ENCODE data around the gene APOBEC2. TPM values are rescaled to one million over a fixed set of nuclear protein-coding genes. Genes with fewer than 3 reads are reported as not detected.

APOBEC2 gene
- polyA plus RNA-seq, 1 donor (not counting 4 experiments of a cell fraction or from before 2014, with no cell fraction given), result 0.05 TPM

- dilution Hi-C loops (cut with MboI; ENCODE audit: extremely low pct_ligation_motif_present, low sequenced_read_pairs), result no loop called here
- no peaks in the 10 kb centered on the region for H3K79me2 ChIP-seq (ENCODE audit: control insufficient read depth, insufficient read depth, low read length)
- no peaks in the 10 kb centered on the region for H3K9me1 ChIP-seq (ENCODE audit: control insufficient read depth, extremely low read depth, insufficient read depth, low read length)
- no peak for DNase-seq (ENCODE audit: low read depth, low spot score)
- H3K27me3 ChIP-seq (ENCODE audit: control insufficient read depth, extremely low read depth, insufficient read depth, low read length), result no peaks in the 10 kb centered on the region
- H3K27ac ChIP-seq (ENCODE audit: control insufficient read depth, insufficient read depth, low read length), result no peak overlapping the region
- no peak overlapping the region for H3K4me2 ChIP-seq (ENCODE audit: control insufficient read depth, extremely low read depth, insufficient read depth, low read depth, low read length)
- TF ChIP-seq CTCF (optimal IDR thresholded peaks at IDR 0.05 in 1 of 3, IDR thresholded peaks at IDR 0.05 in 1 of 3, conservative IDR thresholded peaks at IDR 0.05 in 1 of 3; ENCODE audit: extremely low read depth in 1 of 3, insufficient read depth in 2 of 3, low read length in 3 of 3), result no peak
- TF ChIP-seq EZH2 (IDR thresholded peaks at IDR 0.05; ENCODE audit: low read length), result no peak
- no peak overlapping the region for H3K4me3 ChIP-seq (ENCODE audit: control insufficient read depth in 2 of 3, extremely low read depth in 1 of 3, insufficient read depth in 2 of 3, low read depth in 1 of 3, low read length in 3 of 3)
- peaks cover 45% of the 10 kb centered on the region for H3K4me1 ChIP-seq (ENCODE audit: control insufficient read depth, extremely low read depth, insufficient read depth, low read length)
- H3K9ac ChIP-seq (ENCODE audit: control insufficient read depth, extremely low read depth, insufficient read depth, low read length), result no peak overlapping the region
- H4K20me1 ChIP-seq (ENCODE audit: control insufficient read depth, extremely low read depth, insufficient read depth, low read length), result no peaks in the 10 kb centered on the region
- H2AFZ ChIP-seq (ENCODE audit: control insufficient read depth, low read length), result no peak overlapping the region
- H3K9me3 ChIP-seq (ENCODE audit: control insufficient read depth, low read depth, low read length), result no peaks in the 10 kb centered on the region
- no peak for FAIRE-seq
- H3K36me3 ChIP-seq (ENCODE audit: control insufficient read depth in 2 of 2, extremely low read depth in 1 of 2, insufficient read depth in 2 of 2, low read length in 2 of 2), result no peaks in the 10 kb centered on the region
These were observed 14.8 kb upstream of the APOBEC2 start for GRCh38 chr6:41038205-41038604.

- H3K9me1 ChIP-seq (ENCODE audit: control insufficient read depth, extremely low read depth, insufficient read depth, low read length), result no peaks in the 10 kb centered on the region
- H3K79me2 ChIP-seq (ENCODE audit: control insufficient read depth, insufficient read depth, low read length), result no peaks in the 10 kb centered on the region
- H2AFZ ChIP-seq (ENCODE audit: control insufficient read depth, low read length), result peak within 1 kb of the TSS; percentile 53
- no peaks in the 10 kb centered on the region for H3K27me3 ChIP-seq (ENCODE audit: control insufficient read depth, extremely low read depth, insufficient read depth, low read length)
- H3K36me3 ChIP-seq (ENCODE audit: control insufficient read depth in 2 of 2, extremely low read depth in 1 of 2, insufficient read depth in 2 of 2, low read length in 2 of 2), result no peaks in the 10 kb centered on the region
- no peak for DNase-seq (ENCODE audit: low read depth, low spot score)
- H3K9me3 ChIP-seq (ENCODE audit: control insufficient read depth, low read depth, low read length), result no peaks in the 10 kb centered on the region
- TF ChIP-seq CTCF (optimal IDR thresholded peaks at IDR 0.05 in 1 of 3, IDR thresholded peaks at IDR 0.05 in 1 of 3, conservative IDR thresholded peaks at IDR 0.05 in 1 of 3; ENCODE audit: extremely low read depth in 1 of 3, insufficient read depth in 2 of 3, low read length in 3 of 3), result peak; percentile 86 to 89 (median 88)
- TF ChIP-seq EZH2 (IDR thresholded peaks at IDR 0.05; ENCODE audit: low read length), result no peak
- no peak within 1 kb of the TSS for H3K27ac ChIP-seq (ENCODE audit: control insufficient read depth, insufficient read depth, low read length)
- H3K9ac ChIP-seq (ENCODE audit: control insufficient read depth, extremely low read depth, insufficient read depth, low read length), result no peak within 1 kb of the TSS
- H3K4me2 ChIP-seq (ENCODE audit: control insufficient read depth, extremely low read depth, insufficient read depth, low read depth, low read length), result no peak within 1 kb of the TSS
- no peaks in the 10 kb centered on the region for H4K20me1 ChIP-seq (ENCODE audit: control insufficient read depth, extremely low read depth, insufficient read depth, low read length)
- dilution Hi-C loops (cut with MboI; ENCODE audit: extremely low pct_ligation_motif_present, low sequenced_read_pairs), result no loop called here
- peak; percentile 86 for FAIRE-seq
- peaks cover 45% of the 10 kb centered on the region for H3K4me1 ChIP-seq (ENCODE audit: control insufficient read depth, extremely low read depth, insufficient read depth, low read length)
- no peak within 1 kb of the TSS for H3K4me3 ChIP-seq (ENCODE audit: control insufficient read depth in 2 of 3, extremely low read depth in 1 of 3, insufficient read depth in 2 of 3, low read depth in 1 of 3, low read length in 3 of 3)
These were observed 13.7 kb upstream of the APOBEC2 start, which contains the start of gene UNC5CL for GRCh38 chr6:41039060-41039998. UNC5CL (minus strand) TSS chr6:41039221; CDS start chr6:41035074, 4,147 bp downstream.
